Liver (tissue), 3 donors: ENCODE measurements around the gene SPTBN5.

ENCODE experiments used
- ATF3 ChIP-seq: IDR thresholded peaks from 2 replicates; pipeline ENCODE4 v1.6.1; 2016; ENCODE audit warnings: antibody characterized with exemption
- GABPA ChIP-seq, 2 donors: IDR thresholded peaks in 1 of 2; conservative IDR thresholded peaks in 1 of 2; 2 replicates each; pipeline ENCODE4 v1.6.1; 2016; ENCODE audit warnings: antibody characterized with exemption in 2 of 2, mild to moderate bottlenecking in 1 of 2, moderate library complexity in 1 of 2
- HNF4A ChIP-seq, 2 donors: conservative IDR thresholded peaks; 2 replicates each; pipeline ENCODE4 v1.6.1; 2016; ENCODE audit warnings: antibody characterized with exemption in 2 of 2, mild to moderate bottlenecking in 2 of 2
- JUND ChIP-seq, 2 donors: IDR thresholded peaks; 2 replicates each; pipeline ENCODE4 v1.6.1; 2016; ENCODE audit warnings: antibody characterized with exemption in 2 of 2
- RAD21 ChIP-seq, 2 donors: IDR thresholded peaks; 2 replicates each; pipeline ENCODE4 v1.6.1; 2016; ENCODE audit warnings: antibody characterized with exemption in 2 of 2, mild to moderate bottlenecking in 2 of 2
- RXRA ChIP-seq, 2 donors: IDR thresholded peaks; 2 replicates each; pipeline ENCODE4 v1.6.1; 2017 to 2018; ENCODE audit warnings: antibody characterized with exemption in 2 of 2, mild to moderate bottlenecking in 1 of 2
- SP1 ChIP-seq: IDR thresholded peaks from 2 replicates; pipeline ENCODE4 v1.6.1; 2018; ENCODE audit warnings: antibody characterized with exemption, mild to moderate bottlenecking
- TAF1 ChIP-seq: conservative IDR thresholded peaks from 2 replicates; pipeline ENCODE4 v1.6.1; 2016; ENCODE audit warnings: antibody characterized with exemption, mild to moderate bottlenecking
- YY1 ChIP-seq: IDR thresholded peaks from 2 replicates; pipeline ENCODE4 v1.6.1; 2016; ENCODE audit warnings: antibody characterized with exemption, mild to moderate bottlenecking
- ZBTB33 ChIP-seq: IDR thresholded peaks from 2 replicates; pipeline ENCODE4 v1.6.1; 2016; ENCODE audit warnings: antibody characterized with exemption
- TF ChIP-seq, protein P1 (sequence below): fragments of 150-350 bp; IDR thresholded peaks from 2 replicates; pipeline ENCODE4 v1.5.1; 2017; ENCODE audit warnings: improper control_type of control experiment, low read depth, low read length; ENCODE audit not compliant: missing input control
- TF ChIP-seq, protein P2 (sequence below): IDR thresholded peaks from 2 replicates; pipeline ENCODE4 v1.6.1; 2016; ENCODE audit warnings: antibody characterized with exemption, mild to moderate bottlenecking
- donor health status: healthy.
- donor health status: healthy.

GRCh38 chr15:41856262-41856661, 37.6 kb downstream of the SPTBN5 start:
- TF ChIP-seq ZBTB33 (no peak), SP1 (no peak), YY1 (no peak), RXRA (IDR thresholded peaks at IDR 0.05) (no peak), HNF4A (conservative IDR thresholded peaks at IDR 0.05) (no peak), GABPA (IDR thresholded peaks at IDR 0.05 in 1 of 2, conservative IDR thresholded peaks at IDR 0.05 in 1 of 2) (no peak), TAF1 (no peak), RAD21 (IDR thresholded peaks at IDR 0.05) (no peak), ATF3 (no peak), JUND (IDR thresholded peaks at IDR 0.05) (no peak)
- TF ChIP-seq, protein P1, sequence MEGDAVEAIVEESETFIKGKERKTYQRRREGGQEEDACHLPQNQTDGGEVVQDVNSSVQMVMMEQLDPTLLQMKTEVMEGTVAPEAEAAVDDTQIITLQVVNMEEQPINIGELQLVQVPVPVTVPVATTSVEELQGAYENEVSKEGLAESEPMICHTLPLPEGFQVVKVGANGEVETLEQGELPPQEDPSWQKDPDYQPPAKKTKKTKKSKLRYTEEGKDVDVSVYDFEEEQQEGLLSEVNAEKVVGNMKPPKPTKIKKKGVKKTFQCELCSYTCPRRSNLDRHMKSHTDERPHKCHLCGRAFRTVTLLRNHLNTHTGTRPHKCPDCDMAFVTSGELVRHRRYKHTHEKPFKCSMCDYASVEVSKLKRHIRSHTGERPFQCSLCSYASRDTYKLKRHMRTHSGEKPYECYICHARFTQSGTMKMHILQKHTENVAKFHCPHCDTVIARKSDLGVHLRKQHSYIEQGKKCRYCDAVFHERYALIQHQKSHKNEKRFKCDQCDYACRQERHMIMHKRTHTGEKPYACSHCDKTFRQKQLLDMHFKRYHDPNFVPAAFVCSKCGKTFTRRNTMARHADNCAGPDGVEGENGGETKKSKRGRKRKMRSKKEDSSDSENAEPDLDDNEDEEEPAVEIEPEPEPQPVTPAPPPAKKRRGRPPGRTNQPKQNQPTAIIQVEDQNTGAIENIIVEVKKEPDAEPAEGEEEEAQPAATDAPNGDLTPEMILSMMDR, result no peak
- TF ChIP-seq, protein P2, sequence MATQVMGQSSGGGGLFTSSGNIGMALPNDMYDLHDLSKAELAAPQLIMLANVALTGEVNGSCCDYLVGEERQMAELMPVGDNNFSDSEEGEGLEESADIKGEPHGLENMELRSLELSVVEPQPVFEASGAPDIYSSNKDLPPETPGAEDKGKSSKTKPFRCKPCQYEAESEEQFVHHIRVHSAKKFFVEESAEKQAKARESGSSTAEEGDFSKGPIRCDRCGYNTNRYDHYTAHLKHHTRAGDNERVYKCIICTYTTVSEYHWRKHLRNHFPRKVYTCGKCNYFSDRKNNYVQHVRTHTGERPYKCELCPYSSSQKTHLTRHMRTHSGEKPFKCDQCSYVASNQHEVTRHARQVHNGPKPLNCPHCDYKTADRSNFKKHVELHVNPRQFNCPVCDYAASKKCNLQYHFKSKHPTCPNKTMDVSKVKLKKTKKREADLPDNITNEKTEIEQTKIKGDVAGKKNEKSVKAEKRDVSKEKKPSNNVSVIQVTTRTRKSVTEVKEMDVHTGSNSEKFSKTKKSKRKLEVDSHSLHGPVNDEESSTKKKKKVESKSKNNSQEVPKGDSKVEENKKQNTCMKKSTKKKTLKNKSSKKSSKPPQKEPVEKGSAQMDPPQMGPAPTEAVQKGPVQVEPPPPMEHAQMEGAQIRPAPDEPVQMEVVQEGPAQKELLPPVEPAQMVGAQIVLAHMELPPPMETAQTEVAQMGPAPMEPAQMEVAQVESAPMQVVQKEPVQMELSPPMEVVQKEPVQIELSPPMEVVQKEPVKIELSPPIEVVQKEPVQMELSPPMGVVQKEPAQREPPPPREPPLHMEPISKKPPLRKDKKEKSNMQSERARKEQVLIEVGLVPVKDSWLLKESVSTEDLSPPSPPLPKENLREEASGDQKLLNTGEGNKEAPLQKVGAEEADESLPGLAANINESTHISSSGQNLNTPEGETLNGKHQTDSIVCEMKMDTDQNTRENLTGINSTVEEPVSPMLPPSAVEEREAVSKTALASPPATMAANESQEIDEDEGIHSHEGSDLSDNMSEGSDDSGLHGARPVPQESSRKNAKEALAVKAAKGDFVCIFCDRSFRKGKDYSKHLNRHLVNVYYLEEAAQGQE, result no peak
